Stimulated activated naive CD8-positive, alpha-beta T cell treated with anti-CD3 and anti-CD28 coated beads, Interleukin-15, Interleukin-2, amounts not matched to agents 100 U/mL and 50 U/mL, for 24 hours (primary cell): ENCODE data around the gene WDR33.

Source experiments
- ATAC-seq: fragments of 150-1000 bp; cut with Tn5 transposase; one replicate; pipeline ENCODE4 v1.10.0; 2021
- DNase-seq: peaks from one replicate; pipeline ENCODE4 v3.0.0; 2021

Gene WDR33

DNA sequence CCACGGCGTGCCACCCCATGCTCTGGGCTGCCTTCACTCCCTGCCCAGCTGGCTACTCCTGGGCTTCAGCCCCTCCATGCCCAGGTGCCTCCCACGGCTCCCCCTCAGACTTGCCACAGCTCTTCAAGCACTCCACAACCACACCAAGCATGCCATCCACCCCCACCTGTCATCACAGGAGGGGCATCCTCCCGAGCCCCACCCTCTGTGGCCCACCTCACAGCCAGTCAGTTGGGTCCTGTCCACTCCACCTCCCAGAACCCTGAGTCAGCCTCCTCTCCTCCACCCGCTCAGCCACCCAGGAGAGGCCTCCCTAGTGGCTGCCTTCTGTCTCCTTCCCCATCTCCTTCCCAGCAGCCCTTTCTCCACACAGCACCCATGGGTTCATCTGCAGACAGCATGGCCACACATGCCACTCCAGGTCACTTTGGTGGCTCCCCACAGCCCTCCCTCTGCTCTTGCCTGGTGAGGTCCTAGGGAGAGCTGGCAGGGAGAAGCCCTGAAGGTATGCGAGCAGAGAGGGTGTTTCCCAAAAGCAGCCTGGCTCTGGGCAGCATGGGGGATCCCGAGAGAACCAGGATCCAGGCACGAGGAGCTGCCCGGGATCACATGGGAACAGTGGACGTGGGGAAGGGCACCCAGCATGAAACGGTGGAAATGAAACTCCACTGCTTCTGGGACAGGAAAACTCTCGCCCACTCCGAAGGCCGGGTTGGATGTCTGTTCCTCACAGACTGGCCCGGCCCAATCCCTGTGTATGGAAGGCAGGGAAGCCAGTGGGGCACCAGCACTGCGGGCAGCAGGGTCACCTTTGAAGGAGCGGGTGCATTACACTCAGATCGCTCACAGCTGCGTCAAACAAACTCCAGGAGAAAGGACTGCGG is 138.4 kb downstream of the WDR33 start:
- ATAC-seq = no peak
- no peak for DNase-seq

DNA sequence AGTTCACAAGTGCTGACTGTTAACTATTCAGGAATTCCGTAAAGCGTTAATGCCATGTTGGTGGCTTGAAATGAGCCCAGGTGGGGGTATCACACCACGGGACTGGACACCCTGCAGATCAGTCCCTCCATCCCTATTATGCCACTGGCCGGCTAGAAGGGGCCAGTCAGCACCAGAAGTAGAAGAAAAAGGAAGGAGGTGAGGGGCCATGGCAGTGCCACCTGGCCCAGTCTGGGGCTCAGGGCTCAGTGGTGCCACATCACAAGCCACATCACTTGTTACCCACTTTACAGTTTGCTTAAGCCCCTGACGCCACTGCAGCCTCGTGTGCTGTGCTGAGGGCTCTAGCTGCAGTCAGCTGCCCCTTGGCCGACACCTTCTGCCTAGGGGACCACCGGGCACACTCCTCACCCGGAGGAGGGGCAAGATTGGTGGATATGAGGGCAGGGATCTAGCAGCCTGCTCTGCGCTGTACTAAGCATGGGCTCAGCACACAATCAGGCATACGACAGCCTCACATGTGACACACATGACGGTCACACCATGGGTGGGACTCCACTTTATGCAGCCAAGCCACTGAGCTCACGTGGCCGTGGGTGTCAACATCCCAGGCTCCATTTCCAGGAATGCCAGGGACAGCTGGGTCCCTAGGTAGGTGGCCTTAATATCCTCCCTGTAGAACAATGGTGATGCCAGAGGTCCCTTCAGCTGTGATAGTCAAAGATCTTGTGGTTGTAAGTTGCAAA is 139.2 kb downstream of the WDR33 start:
- DNase-seq (no peak), ATAC-seq (no peak)

DNA sequence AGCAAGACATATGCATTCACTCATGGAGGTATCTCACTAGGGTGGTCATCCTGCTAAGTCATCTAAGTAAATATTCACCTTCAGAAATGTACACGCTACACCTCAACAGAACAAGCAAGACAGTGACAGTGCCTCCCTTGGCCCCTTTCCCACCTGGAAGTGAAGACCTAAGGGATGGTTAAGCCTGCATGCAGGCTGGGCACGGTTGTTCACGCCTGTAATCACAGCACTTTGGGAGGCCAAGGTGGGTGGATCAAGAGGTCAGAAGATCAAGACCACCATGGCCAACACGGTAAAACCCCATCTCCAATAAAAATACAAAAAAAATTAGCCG is 140.0 kb downstream of the WDR33 start:
- DNase-seq (no peak), ATAC-seq (no peak)

- ATAC-seq (no peak), DNase-seq (no peak)
These were observed 140.7 kb downstream of the WDR33 start for GRCh38 chr2:127670055-127670956.

- DNase-seq (no peak), ATAC-seq (no peak)
These were observed 141.9 kb downstream of the WDR33 start for GRCh38 chr2:127669056-127669455.

DNA sequence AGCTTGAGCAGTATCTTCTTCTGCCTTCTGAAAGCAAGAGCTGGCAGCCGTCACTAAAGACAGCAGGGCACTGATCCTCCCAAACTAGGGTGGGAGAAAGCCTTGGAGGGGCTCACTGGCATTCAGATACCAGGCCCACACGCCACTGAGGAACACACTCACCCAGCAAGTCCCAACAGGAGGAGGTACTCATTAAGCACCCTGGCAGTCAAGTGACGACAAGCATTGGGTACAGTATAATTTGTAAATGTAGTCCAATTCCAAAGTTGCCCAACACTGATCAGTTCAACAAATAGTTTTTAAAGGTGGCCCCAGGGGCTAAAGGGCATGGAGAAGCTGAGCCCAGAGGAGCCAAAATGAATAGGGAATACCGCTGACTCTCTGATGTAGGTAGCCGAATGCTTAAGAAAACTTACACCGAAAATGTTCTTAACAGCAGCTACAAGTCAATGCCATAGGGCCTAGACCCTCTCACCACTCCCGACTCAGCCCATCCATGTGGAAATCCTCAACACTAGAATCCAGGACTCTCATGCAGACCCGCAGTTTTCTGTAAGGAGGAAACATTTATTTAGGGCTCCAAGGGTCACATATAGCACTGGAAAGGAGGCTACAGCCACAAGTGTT is 145.6 kb downstream of the WDR33 start:
- DNase-seq = no peak
- ATAC-seq = no peak

DNA sequence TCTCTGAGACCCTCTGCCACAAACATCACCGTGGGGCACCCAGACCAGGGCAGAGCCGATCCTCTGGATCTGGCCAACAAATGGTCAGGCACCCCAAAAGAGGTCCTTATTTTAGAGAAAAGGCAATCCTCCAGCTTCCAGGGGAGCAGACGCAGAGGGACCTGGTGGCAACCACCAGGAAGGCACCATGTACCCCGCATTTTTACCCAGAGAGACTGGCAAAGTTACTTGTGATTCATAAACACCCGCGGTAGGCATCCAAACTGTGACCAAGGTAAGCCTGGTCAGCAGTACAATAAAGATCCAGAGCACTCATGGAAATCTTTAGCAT is 146.1 kb downstream of the WDR33 start:
- ATAC-seq = no peak
- no peak for DNase-seq

DNA sequence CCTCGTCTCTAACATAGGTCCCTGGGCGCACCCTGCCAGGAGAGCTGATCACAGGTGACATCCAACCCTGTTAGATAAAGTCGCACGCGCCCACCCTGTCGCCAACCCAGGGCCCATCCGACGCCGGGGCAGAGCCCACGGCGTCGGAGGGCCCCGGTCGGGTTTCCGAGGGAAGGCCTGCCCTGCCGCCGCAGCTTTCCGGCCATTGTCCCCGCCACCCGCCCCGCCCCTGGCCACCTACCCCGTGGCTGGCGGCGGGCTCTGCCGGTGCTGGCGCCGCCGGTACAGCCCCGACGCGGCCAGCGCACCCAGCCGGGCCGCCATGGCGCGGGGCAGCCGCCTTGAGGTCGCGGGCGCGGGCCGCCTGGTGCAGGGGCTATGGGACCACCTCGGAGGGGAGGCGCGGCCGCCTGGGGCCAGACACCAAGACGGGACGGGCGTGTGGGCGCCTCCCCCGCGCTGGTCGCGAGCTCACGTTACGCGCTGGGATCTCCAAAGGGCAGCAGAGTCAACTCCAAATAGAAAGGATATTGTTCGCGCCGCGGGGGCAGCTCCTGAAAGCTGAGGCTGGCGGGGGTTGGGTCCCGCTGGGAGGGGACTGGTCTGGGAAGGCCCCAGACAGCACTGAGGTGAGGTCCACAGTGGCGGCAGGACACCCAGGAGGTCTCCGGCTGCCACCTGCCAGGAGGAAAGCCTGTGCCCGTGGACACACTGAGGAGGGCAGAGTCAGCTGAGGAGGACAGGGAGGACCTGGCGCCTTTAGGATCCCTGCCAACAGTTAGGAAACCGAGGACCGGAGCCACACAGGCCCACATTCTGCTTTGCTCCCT is 146.7 kb downstream of the WDR33 start:
- no peak for DNase-seq
- ATAC-seq = no peak

DNA sequence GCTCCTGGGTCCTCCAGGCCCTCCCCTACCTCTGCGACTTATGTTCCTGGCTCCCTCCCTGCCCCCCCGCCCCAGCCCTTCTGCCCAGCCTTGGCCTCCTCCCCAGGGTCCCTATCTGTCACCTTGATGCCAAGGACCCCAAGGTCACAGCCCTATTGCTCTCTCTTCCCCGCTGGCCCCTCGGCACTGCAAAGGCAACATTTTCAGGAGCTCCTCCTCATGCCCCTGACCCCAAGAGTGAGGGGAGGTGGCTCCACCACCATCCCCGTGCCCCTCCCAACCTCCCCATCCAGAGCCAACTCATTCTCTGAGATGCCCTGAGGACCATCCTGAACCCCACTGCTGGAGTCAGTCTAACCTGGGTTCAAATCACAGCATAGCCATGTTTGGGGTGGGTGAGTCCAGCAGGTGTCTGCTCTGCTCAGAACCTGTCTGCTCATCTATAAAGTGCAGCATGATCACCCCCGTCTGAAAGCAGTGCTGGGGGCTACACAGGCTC is 147.4 kb downstream of the WDR33 start:
- DNase-seq (no peak), ATAC-seq (no peak)

DNA sequence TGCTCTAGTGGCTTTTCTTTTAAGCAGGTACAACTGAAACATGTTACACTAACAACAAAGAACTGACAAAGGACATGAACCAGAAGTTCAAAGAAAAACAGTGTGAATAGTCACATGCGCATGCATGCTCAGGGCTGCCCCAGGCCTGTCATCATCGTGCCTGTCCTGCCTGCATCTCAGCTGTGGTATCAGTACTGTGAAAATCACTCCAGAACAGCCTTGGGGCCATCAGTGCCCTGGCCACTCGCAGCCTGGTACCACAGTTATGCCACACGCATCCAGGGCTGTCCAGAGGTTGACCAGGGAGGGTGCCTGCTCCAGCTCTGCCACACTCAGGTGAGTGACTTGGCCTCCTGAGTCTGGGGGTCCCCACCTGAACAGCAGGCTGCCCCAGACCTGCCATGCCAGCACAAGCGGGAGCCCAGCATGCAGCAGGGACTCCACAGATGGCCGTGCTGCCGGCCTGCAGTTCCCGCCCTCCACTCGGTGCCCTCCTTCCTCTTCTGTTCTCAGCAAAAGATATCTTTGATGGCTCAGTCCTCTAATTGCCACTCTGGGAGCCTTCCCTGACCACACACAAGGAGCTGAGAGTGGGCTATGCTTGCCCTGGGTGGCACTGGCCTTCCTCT is 147.9 kb downstream of the WDR33 start:
- DNase-seq (no peak), ATAC-seq (no peak)

DNA sequence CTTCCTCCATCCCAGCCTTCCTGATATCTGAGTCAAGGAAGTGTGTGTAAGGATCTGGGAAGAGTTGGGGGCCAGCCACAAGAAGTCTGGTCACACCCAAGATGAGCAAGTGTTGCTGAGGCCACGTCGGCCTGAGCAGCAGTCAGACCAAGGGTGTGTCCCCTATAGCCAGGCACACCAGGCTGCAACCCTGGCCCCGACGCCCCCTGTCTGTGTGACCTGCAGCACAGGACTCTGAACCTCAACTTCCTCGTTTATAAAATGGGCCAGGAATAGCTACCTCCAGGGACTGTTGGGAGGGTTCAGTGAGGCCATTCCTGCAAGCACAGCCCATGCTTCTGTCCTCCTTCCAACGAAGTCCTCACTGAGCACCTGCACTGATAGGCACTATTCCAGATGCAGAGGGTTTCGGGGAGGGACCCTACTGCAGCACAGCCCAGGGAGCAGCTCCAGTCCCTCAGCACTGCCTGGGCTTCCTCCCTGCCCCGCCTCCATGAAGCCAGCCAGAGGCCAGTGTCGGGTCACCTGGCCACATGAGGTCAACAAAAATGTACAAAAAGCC is 148.9 kb downstream of the WDR33 start:
- ATAC-seq (no peak), DNase-seq (no peak)

GRCh38 chr2:127661072-127661649 is 149.8 kb downstream of the WDR33 start:
- no peak for DNase-seq

DNA sequence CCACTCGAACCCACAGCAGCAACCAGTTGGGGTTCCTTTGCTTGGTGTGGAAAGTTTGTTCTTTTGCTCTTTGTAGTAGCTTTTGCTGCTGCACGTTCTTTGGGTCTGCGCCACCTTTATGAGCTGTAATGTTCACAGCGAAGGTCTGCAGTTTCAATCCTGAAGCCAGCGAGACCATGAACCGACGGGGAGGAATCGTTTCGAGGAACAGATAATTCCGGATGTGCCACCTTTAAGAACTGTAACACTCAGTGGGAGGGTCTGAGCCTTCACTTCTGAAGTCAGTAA is 150.7 kb downstream of the WDR33 start:
- ATAC-seq (no peak), DNase-seq (no peak)

More at GRCh38 chr2:127661072-127661649, 149.8 kb downstream of the WDR33 start:
- no peak for ATAC-seq

GRCh38 chr2:127659408-127660290 is 151.3 kb downstream of the WDR33 start:
- ATAC-seq (no peak), DNase-seq (no peak)

DNA sequence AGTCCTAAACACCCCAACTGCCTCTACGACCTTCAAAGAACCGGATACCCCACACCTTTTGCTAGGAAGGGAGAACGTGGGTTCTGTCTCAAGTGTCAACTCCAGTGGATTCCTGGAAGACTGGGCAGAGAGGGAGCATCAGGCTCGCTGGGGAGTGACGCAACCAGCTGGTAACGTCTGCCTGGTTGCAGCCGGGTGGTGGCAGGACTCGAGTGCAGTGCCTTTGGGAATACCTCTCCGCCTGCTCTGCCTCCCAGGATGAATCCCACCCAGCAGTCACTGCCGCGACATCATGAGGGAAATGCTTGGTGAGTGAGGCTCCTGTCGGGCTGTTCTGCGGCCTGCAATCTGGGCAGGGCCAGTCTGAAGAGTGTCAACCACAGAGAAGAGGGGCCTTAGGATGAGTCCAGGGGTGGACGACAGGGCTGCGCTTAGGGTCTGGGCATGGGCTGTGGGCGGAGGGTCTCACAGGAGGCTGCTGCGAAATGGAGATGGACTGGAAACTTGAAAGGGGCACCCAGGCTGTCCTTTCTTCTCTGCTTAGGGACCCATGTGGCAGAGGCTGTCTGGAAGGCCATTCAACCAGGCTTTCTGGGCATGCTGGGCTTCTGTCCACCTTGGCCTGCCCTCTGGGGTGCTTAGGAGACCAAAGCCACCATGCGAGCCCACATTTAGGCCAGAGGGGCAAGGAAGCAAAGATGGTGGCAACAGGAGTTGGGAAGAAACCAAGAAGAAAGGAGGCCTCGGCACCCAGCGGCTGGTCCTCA is 152.1 kb downstream of the WDR33 start:
- DNase-seq = no peak
- no peak for ATAC-seq

GRCh38 chr2:127658146-127658545 is 152.8 kb downstream of the WDR33 start:
- DNase-seq = no peak
- ATAC-seq = no peak

DNA sequence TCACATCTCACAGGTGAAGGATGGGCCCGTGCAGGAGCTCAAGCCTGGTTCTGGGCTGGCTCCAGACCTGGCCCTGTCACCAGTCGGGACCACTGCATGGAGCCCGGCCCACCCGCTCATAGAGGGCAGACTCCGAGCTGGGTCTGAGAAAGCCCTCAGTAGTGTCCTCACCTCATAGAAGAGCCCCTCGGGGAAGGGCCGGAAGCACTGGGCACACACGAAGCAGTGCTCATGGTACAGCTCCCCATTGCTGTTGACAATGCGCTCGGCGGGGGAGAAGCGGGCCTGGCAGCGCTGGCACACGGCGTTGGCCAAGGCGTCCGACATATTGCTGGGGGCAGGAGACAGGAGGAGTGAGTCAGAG is 153.8 kb downstream of the WDR33 start:
- ATAC-seq (no peak), DNase-seq (no peak)

- no peak for ATAC-seq
- no peak for DNase-seq
These were observed 154.3 kb downstream of the WDR33 start for GRCh38 chr2:127656569-127657231.
